Endometrial microvascular endothelial cells (primary cell): Measurements from ENCODE around the gene CRADD. TPM values are rescaled to one million over a fixed set of nuclear protein-coding genes. Genes with fewer than 3 reads are reported as not detected.
"Not testable (repeated sequence)": the region's sequence is repeated elsewhere in the genome, so short reads cannot be mapped to it uniquely, and the experiment has no call there.

ENCODE experiments used
- in situ Hi-C: cut with HindIII; loops from 2 replicates; pipeline ENCODE4 v1.10.0; 2017; ENCODE audit warnings: low sequenced_read_pairs, low pct_unique_long_range_greater_than_20kb; ENCODE audit errors: inconsistent ontology term
- total RNA-seq: library from RNA; depleted of rRNA; stranded (reverse); fragments of >200 nt; gene quantifications from one replicate; pipeline ENCODE4 v1.2.3, GENCODE V29; 2015; ENCODE audit errors: inconsistent ontology term

CRADD gene
- total RNA-seq, 1 donor from 2014 or later: 28.3 TPM

DNA sequence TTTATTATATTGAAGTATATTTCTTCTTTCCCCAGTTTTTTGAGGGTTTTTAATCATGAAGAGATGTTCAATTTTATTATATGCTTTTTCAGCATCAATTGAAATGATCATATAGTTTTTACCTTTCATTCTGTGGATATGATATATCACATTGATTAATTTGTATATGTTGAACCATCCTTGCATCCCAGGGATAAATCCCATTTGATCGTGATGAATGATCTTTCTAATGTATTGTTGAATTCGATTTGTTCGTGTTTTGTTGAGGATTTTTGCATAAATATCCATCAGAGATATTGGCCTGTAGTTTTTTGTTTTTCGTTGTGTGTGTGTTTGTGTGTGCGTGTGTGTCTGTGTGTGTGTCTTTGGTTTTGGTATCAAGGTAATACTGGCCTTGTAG lies 196.4 kb downstream of the CRADD start:
- in situ Hi-C loops: no loop called here

DNA sequence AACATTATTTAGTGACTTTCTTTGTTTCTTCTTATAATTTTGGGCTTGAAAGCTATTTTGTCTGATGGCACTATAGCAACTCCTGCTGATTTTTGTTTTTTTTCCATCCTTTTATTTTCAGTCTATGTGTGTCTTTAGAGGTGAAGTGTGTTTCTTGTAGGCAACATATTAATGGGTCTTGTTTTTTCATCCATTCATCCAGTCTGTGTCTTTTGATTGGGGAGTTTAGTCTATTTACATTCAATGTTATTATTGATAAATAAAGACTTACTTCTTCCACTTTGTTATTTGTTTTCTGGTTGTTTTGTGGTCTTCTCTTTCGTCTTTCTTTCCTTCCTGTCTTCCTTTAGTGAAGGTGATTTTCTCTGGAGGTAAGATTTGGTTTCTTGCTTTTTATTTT lies 198.0 kb downstream of the CRADD start:
- in situ Hi-C loops: no loop called here

DNA sequence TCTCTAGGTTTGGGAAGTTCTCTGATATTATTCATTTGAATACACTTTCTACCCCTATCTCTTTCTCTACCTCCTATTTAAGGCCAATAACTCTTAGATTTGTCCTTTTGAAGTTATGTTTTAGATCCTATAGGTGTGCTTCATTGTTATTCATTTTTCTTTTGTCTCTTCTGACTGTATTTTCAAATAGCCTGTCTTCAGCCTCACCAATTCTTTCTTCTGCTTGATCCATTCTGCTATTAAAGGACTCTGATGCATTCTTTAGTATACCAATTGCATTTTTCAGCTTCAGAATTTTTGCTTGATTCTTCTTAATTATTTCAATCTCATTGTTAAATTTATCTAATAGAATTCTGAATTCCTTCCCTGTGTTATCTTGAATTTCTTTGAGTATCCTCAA lies 199.2 kb downstream of the CRADD start:
- in situ Hi-C loops: no loop called here

DNA sequence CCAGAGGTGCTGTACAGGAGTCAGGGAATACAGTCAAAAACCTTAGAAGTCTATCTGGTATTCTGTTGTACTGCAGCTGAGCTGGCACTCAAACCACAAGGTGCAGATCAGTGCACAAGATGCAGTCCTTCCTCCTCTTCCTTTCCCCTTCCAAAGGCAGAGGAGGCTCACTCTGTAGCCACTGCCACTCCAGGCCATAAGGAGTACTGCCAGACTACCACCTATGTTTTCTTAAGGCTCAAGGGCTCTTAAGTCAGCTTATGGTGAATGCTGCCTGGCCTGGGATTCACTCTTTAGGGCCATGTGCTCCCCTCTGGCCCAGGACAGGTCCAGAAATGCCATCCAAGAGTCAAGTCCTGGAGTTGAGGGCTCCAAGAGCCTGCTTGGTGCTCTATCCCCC lies 200.3 kb downstream of the CRADD start:
- in situ Hi-C loops: no loop called here

DNA sequence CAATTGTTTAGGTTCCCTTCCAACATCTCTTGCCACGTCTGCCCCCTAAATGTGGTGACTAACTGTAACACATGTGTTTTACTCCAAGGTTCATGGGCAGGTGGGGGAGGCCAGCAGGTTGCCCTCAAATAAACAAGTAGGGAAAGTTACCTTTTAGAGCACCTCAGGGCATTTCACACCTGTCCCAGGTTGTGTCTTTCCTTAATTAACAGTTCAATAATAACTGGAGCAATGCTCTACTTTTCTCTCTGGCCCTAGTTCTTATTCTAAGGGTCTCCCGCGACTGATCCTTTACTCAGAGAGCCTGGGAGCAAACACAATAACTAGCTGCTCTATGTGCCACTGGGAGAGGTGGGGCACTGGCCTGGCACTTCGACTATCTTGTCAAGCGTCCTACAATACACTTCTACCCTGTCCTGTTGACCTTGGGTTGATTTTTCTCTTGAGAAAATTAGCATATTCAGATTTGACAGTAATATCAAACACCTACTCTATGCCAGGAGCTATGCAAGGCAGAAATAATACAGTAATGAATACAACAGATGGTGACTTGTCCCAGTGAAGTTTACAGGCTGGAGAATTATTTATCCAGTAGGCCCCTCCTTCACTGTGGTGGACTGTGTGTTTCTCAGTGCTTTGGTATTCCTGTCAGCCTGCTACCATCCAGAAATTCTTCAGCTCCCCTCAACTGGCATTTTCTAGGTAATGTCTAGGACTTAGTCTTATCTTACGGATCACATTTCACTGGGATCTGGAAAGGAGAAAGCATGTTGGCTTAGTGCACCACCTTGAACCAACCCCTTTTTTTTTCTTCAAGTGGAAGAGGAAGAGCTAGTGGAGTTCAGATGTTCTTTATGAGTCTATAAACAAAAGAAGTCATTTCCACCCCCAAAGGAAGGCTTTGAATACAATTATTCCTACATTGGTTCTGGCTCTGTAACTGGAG lies 202.6 kb downstream of the CRADD start:
- in situ Hi-C loops: no loop called here

DNA sequence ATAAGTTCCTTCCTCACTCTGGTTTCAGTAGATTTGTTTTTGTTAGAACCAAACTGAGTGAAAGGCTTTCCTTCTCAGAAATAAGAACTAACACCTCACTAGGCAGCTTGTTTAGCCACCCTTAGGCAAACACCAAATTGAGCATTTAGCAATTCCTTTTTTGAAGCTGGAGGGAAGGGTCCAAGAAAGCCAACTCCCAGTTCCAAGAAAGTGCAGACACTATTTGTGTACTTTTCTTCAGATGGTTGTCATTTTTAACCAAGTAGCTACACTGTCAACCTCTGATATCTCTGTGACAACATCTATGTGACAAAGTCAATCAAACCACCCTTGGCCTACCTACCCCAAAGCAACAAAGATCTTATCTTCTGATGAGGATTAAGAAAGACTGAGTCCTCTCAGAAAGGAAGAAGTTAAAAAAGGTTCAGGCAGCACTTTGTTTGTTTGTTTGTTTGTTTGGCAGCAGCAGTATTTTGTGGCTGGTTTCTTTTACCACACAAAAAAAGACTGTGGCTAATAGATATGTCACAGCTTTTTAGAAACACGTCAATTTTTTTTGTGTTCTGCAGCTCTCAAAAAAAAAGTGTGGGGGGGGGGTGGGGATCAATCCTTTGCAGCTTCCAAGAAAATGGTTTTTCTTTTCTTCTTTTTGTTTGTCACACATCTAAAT lies 203.8 kb downstream of the CRADD start:
- in situ Hi-C loops: no loop called here

GRCh38 chr12:93882763-93883162 lies 205.6 kb downstream of the CRADD start:
- in situ Hi-C loops: no loop called here

DNA sequence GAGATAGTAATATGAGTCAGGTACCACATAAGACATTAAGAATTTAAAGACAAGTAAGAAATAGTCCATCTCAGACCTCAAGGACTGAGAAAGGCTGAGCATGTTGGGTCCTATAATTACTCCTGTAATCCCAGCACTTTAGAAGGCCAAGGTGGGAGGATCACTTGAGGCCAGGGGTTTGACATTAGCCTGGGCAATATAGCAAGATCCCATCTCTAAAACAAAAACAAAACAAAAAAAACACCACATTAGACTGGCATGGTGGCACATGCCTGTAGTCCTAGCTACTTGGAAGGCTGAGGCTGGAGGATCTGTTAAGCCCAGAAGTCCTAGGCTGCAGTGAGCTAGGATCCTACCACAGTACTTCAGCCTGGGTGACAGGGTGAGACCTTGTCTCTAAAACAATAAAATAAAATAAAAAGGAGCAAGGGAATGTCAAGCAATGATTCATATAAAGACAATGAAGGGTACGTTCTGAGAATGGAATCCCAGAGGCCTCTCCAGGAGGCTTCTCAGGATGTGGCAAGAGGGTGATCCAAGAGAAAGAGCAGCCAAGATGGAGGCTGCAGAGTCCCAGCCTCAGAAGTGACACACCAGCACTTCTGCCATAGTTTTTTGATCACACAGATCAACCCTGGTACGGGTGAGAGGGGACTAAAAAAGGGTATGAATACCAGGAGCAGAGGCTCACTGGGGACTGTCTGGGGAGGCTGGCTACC lies 206.4 kb downstream of the CRADD start:
- in situ Hi-C loops: no loop called here

DNA sequence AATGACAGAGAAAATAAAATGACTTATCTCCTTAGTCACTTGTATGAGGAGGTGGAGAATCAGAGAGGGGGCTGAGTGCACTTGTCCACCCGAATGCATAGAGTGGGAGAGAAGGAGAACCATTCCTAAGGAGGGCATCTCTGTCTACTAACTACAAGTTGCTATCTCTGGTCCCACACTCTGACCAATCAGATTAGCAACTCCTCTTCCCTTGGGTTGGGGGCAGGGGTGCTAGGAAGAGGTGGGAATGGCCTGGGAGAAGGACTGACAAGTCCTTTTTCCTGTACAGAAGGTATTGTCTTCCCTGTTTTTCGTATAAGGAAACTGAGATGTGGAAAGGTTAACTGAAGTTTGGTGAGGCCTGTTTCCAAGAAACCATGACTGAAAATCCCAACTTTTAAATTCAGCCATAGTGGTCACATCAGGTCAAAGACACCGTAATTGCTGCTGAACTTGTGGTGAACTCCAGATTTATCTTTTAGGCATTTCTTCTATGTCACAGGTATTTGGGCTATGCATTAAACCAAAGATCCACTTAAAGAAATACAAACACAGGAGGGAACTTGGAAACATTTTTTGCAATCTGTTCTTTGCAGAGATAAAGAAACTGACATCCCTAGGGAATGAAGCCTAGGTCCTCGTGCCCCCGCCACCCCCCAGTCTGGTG lies 207.8 kb downstream of the CRADD start:
- in situ Hi-C loops: no loop called here

DNA sequence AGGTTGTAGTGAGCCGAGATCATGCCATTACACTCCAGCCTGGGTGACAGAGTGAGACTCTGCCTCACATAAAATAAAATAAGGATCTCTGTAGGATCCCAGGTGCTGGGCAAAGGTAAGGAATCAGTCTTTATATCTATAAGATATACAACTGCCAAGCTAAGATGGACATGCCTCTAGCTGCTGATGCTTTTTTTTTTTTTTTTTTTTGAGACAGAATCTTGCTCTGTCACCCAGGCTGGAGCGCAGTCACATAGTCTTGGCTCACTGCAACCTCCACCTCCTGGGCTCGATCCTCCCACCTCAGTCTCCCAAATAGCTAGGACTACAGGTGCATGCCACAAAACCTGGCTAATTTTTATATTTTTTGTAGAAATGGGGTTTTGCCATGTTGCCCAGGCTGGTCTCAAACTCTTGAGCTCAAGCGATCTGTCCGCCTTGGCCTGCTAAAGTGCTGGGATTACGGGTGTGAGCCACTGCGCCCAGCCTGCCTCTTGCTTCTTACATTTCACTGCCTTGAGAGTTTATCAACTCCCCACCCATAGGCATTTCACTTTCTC lies 208.9 kb downstream of the CRADD start:
- in situ Hi-C loops: not testable (repeated sequence)

DNA sequence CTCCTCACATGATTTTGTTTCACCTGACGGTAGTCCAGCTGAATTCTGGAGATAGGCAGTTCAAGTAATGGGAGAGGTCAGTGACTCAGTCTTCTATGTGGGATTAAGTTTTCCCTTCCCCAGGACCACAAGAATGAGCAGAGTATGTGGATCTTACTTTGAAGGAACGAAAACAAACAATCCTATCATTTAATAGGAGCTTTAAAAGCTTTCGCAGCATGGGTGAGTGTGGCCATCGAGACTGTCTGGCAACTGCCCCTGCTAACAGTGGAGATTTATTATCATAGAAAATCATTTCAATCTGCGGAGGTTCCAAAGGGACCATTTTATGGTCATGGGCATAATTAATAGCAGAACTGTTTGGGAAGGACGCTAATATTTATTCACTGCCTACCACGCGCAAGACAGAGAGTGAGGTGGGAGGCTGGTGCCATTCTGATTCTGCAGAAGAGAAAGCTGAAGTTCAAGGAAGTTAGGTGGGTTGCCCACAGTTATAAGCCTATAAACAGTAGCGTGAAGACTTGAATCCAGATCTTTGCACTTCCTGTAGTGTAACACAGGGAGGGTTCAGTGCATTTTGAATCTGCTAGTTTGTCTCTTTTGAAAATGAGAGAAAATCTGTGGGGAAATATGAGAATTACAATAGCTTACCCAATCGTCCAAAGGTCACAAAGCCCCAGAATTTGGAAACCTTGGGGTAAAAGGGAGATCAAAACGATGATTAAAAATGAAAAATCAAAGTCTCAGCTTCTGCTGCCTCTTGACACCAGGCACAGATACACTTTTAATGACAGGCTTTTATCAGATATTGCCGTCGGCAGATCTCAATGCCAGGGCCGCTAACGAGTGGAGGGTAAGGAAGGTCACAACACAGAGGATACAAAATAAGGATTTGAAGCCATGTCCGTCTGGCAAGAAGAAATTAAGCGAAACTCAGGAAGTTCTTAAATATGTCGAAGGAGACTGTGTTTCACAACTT lies 209.6 kb downstream of the CRADD start:
- in situ Hi-C loops: no loop called here

DNA sequence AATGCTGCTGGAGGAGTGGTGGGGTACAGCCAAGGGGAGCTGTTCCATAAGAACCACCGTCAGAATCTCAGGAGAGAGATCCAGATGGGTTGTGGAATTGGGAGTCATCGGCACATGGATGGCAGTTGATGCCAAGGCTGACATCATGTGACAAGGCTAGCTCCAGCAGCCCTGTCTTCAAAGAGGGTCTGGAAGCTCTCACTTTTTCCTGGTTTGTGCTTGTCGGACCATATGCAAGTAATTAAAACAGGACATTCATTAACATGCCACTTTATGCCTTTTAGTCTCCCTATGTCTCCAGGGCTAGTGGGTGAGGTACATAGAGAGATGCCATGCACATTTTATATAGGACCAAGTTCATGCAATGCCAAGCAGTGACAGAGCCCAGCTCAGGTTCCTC lies 211.8 kb downstream of the CRADD start:
- in situ Hi-C loops: no loop called here

- in situ Hi-C loops: no loop called here
Measured at GRCh38 chr12:93889516-93890212, 212.5 kb downstream of the CRADD start.

- in situ Hi-C loops: no loop called here
Measured at GRCh38 chr12:93892423-93893268, 215.5 kb downstream of the CRADD start.

DNA sequence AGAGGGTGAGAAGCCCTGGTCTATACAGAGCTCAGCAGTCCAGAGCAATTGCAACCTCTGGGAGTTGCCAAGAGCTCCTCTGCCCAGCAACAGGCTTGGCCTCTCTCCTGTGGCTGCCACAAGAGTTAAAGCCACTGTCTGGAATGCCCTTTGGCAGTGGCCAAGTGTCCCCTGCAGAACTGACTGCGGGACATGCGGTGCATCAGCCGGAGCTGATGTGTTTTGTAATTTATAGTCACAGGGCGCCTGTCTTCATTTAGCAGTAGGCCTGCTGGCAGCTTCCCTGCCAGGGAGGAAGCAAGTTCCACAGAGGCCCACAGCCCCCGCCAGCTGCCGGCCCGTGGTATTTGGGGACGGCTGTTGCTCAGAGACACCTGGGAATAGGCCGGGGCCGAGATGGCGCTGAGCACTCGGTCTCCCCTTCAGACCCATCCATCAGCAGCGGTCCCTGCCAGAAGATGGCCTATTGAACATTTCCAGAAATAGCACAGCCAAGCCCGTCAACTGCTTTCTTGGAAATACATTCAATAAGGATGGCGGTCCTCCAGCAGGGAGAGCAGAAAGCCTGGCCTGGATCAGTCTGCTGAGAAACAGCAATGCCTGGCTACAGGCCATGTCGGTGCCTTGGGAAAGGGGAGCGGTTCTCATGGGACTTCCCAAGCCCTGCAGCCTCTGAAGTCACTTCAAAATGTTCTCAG lies 217.4 kb downstream of the CRADD start:
- in situ Hi-C loops: no loop called here

GRCh38 chr12:93895089-93895445 lies 217.9 kb downstream of the CRADD start:
- in situ Hi-C loops: no loop called here
